CD8-positive, alpha-beta memory T cell (primary cell): ENCODE results near the gene NR6A1. TPM values are rescaled to one million over a fixed set of nuclear protein-coding genes. Genes with fewer than 3 reads are reported as not detected.

Source experiments
- CTCF ChIA-PET: fragments of 350-600 bp; sonication (Branson Sonifier 250); formaldehyde crosslinking; loops from one replicate; lab custom pipeline; 2021; ENCODE audit warnings: antibody characterized with exemption; lab: Charles Lee
- POLR2A ChIA-PET: fragments of 350-600 bp; sonication (Branson Sonifier 250); formaldehyde crosslinking; loops from one replicate; lab custom pipeline; 2021; ENCODE audit warnings: antibody characterized with exemption; lab: Charles Lee
- DNase-seq, 5 donors: peaks; one replicate each; pipeline versions ENCODE4 v3.0.0 to v3.0.0-alpha.2; 2020 to 2022; ENCODE audit warnings: mixed read lengths in 1 of 5
- H3K27ac ChIP-seq: one replicate; pipeline ENCODE4 v1.7.0; 2013; ENCODE audit warnings: low read depth, mild to moderate bottlenecking, low read length, moderate library complexity
- H3K27me3 ChIP-seq: 2 replicates; pipeline ENCODE4 v1.7.0; 2013; ENCODE audit warnings: low read length, mild to moderate bottlenecking; ENCODE audit not compliant: insufficient read depth, poor library complexity, severe bottlenecking
- H3K36me3 ChIP-seq: 2 replicates; pipeline ENCODE4 v1.7.0; 2013; ENCODE audit warnings: mild to moderate bottlenecking, low read length, moderate library complexity; ENCODE audit not compliant: insufficient read depth
- H3K4me1 ChIP-seq: 2 replicates; pipeline ENCODE4 v1.7.0; 2013; ENCODE audit warnings: mild to moderate bottlenecking, low read length, moderate library complexity; ENCODE audit not compliant: insufficient read depth
- H3K4me3 ChIP-seq: 2 replicates; pipeline ENCODE4 v1.7.0; 2013; ENCODE audit warnings: mild to moderate bottlenecking, low read length
- H3K9me3 ChIP-seq: 2 replicates; pipeline ENCODE4 v1.7.0; 2013; ENCODE audit warnings: mild to moderate bottlenecking, low read length
- H3K27ac Mint-ChIP-seq, 8 donors: one replicate each; pipeline ENCODE4 v1.8.0; 2020 to 2021; ENCODE audit warnings: mixed read lengths in 8 of 8, mild to moderate bottlenecking in 6 of 8, inconsistent platforms in 3 of 8, moderate library complexity in 3 of 8
- H3K27me3 Mint-ChIP-seq, 2 donors: one replicate each; pipeline ENCODE4 v1.8.0; 2020 to 2021; ENCODE audit warnings: mixed read lengths in 2 of 2, mild to moderate bottlenecking in 1 of 2, moderate library complexity in 1 of 2
- H3K36me3 Mint-ChIP-seq, 3 donors: one replicate each; pipeline ENCODE4 v1.8.0; 2020 to 2021; ENCODE audit warnings: mixed read lengths in 3 of 3, inconsistent platforms in 1 of 3, mild to moderate bottlenecking in 1 of 3
- H3K4me1 Mint-ChIP-seq, 3 donors: one replicate each; pipeline ENCODE4 v1.8.0; 2020 to 2021; ENCODE audit warnings: mixed read lengths in 3 of 3, inconsistent platforms in 1 of 3, mild to moderate bottlenecking in 1 of 3
- H3K4me3 Mint-ChIP-seq, 7 donors: one replicate each; pipeline ENCODE4 v1.8.0; 2020 to 2021; ENCODE audit warnings: mixed read lengths in 7 of 7, mild to moderate bottlenecking in 6 of 7, moderate library complexity in 4 of 7, inconsistent platforms in 2 of 7
- H3K9me3 Mint-ChIP-seq, 5 donors: one replicate each; pipeline ENCODE4 v1.8.0; 2020 to 2022; ENCODE audit warnings: mixed read lengths in 5 of 5, mild to moderate bottlenecking in 3 of 5, moderate library complexity in 2 of 5, inconsistent platforms in 1 of 5
- polyA plus RNA-seq: library from polyadenylated mRNA; unstranded; fragments of 300-500 nt; fragmentation: Illumina TruSeq; gene quantifications from one replicate; pipeline ENCODE4 v1.2.3, GENCODE V29; 2021
- total RNA-seq, 2 experiments: library from RNA; stranded (reverse); gene quantifications; one replicate each; pipeline ENCODE4 v1.2.3, GENCODE V29; 2021

The NR6A1 gene
- total and polyA plus RNA-seq, 3 experiments from 2014 or later, result 2.4 to 3.0 TPM; not detected in 1

GRCh38 chr9:124783830-124784229 is 12.7 kb upstream of the NR6A1 start:
- no peaks in the 10 kb centered on the region for H3K36me3 ChIP-seq
- peak overlapping the region in 1 of 8 donors; percentile 0 for H3K27ac Mint-ChIP-seq
- no peaks in the 10 kb centered on the region for H3K36me3 Mint-ChIP-seq
- H3K4me3 ChIP-seq, result no peak overlapping the region
- no peaks in the 10 kb centered on the region for H3K9me3 ChIP-seq
- CTCF ChIA-PET, result no interaction called here
- DNase-seq, result no peak
- no peaks in the 10 kb centered on the region for H3K27me3 ChIP-seq
- H3K4me1 Mint-ChIP-seq, result no peaks in the 10 kb centered on the region
- POLR2A ChIA-PET, result no interaction called here
- no peaks in the 10 kb centered on the region for H3K27me3 Mint-ChIP-seq
- no peak overlapping the region for H3K27ac ChIP-seq
- H3K9me3 Mint-ChIP-seq, result no peaks in the 10 kb centered on the region
- no peaks in the 10 kb centered on the region for H3K4me1 ChIP-seq
- H3K4me3 Mint-ChIP-seq, result no peak overlapping the region

DNA sequence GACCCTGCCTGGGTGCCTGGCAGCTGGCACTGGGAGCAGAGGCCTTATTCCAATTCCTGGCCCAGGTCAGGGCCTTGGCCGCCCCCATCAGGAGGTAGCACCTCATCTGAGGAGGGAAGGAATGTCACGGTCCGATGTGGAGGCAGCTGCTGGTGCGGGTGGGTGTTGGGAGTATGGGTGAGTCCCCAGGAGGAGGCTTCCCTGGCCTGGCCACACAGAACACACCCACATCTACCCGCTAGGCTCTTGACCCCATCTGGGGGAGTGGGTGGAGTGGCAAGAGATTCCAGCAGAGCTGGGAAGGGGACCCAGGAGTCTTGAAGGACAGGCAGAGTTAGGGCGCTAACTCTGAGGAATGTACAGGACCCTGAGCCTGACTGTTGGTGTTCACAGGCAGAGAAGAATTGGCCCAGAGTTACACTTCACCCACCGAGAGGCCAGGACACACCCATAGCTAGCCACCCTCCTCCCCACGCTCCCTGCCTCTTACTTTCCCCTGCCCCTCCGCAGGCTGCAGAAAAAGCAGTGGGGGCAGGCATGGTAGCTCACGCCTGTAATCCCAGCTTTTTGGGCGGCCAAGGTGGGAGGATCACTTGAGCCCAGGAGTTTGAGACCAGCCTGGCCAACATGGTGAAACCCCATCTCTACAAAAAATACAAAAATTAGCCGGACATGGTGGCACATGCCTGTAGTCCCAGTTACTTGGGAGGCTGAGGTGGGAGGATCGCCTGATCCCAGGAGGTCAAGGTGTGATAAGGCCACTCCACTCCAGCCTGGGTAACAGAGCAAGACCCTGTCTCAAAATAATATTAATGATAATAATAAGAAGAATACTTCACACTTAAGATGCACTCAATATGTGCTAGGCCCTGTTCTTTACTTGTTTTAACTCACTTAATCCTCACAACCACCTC is 11.8 kb upstream of the NR6A1 start:
- Mint-ChIP-seq H3K9me3 (no peaks in the 10 kb centered on the region), H3K27me3 (no peaks in the 10 kb centered on the region), H3K4me3 (no peak overlapping the region), H3K4me1 (no peaks in the 10 kb centered on the region), H3K36me3 (no peaks in the 10 kb centered on the region), H3K27ac (no peak overlapping the region)
- H3K4me1 ChIP-seq, result no peaks in the 10 kb centered on the region
- CTCF ChIA-PET, result no interaction called here
- no peaks in the 10 kb centered on the region for H3K27me3 ChIP-seq
- POLR2A ChIA-PET, result no interaction called here
- no peaks in the 10 kb centered on the region for H3K36me3 ChIP-seq
- DNase-seq, result no peak
- no peak overlapping the region for H3K4me3 ChIP-seq
- no peaks in the 10 kb centered on the region for H3K9me3 ChIP-seq
- H3K27ac ChIP-seq, result no peak overlapping the region

DNA sequence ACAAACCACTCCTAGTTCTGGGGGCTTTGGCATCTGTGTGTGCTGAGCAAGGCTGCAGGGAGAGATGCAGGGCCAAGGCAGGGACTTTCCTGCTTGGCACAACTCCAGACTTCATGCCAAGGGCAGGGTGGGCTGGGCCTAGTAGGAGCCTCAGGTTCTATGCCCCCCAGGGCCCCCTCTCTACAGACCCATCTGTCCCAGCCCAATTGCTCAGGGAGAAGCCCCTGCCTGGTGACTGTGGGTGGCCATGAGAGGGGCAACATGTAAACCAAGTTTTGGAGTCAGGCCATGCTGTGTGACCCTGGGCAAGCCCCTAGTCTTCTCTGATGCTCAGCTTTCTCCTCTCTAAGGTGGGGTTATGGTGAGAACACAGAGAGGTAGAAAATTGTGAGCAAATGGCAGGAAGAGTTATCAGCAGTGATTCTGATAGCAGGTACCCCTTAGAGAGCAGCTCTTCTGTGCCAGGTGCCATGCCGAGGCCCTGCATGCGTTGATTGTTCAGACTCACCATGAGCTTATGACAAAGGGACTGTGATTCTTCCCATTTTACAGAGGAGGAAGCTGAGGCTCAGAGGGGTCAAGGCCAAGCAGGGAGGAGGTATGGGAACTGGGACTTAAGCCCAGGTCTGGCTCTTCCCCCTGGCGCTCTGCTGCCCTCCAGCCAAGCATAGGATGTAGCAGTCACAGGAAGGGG is 11.0 kb upstream of the NR6A1 start:
- Mint-ChIP-seq H3K36me3 (no peaks in the 10 kb centered on the region), H3K4me3 (no peak overlapping the region), H3K9me3 (no peaks in the 10 kb centered on the region), H3K27ac (peak overlapping the region in 2 of 8 donors; percentile 63 to 75), H3K4me1 (peaks cover 0 to 4% (median 0%) of the 10 kb centered on the region in 3 donors), H3K27me3 (no peaks in the 10 kb centered on the region)
- Histone ChIP-seq H3K4me3 (no peak overlapping the region), H3K9me3 (no peaks in the 10 kb centered on the region), H3K36me3 (no peaks in the 10 kb centered on the region), H3K4me1 (no peaks in the 10 kb centered on the region), H3K27ac (no peak overlapping the region), H3K27me3 (no peaks in the 10 kb centered on the region)
- POLR2A ChIA-PET, result no interaction called here
- DNase-seq, result no peak
- CTCF ChIA-PET, result no interaction called here

GRCh38 chr9:124780757-124781151 is 9.6 kb upstream of the NR6A1 start:
- ChIA-PET POLR2A (no interaction called here), CTCF (no interaction called here)
- H3K27ac ChIP-seq, result no peak overlapping the region
- no peaks in the 10 kb centered on the region for H3K36me3 Mint-ChIP-seq
- no peak for DNase-seq
- H3K4me1 ChIP-seq, result peaks cover 7% of the 10 kb centered on the region
- no peaks in the 10 kb centered on the region for H3K9me3 ChIP-seq
- peaks cover 10% of the 10 kb centered on the region for H3K27me3 ChIP-seq
- H3K4me1 Mint-ChIP-seq, result peaks cover 6 to 15% (median 10%) of the 10 kb centered on the region in 3 donors
- no peak overlapping the region for H3K27ac Mint-ChIP-seq
- no peaks in the 10 kb centered on the region for H3K9me3 Mint-ChIP-seq
- peaks cover 9% of the 10 kb centered on the region in 2 donors for H3K27me3 Mint-ChIP-seq
- no peaks in the 10 kb centered on the region for H3K36me3 ChIP-seq
- H3K4me3 ChIP-seq, result no peak overlapping the region
- no peak overlapping the region for H3K4me3 Mint-ChIP-seq

GRCh38 chr9:124780060-124780756 is 9.1 kb upstream of the NR6A1 start:
- H3K27me3 ChIP-seq, result peaks cover 16% of the 10 kb centered on the region
- Mint-ChIP-seq H3K4me3 (no peak overlapping the region), H3K4me1 (peaks cover 7 to 17% (median 12%) of the 10 kb centered on the region in 3 donors), H3K36me3 (no peaks in the 10 kb centered on the region), H3K27ac (no peak overlapping the region), H3K27me3 (peaks cover 11 to 12% of the 10 kb centered on the region in 2 donors), H3K9me3 (no peaks in the 10 kb centered on the region)
- DNase-seq, result no peak
- no peaks in the 10 kb centered on the region for H3K36me3 ChIP-seq
- H3K4me1 ChIP-seq, result peaks cover 7% of the 10 kb centered on the region
- ChIA-PET CTCF (interaction anchor here (1.3 to 1.7 kb wide), 3 partner anchors 11 to 81 kb away, joined by 4 to 14 read pairs (median 4); partner anchors contain the start of genes RPL35 and WDR38), POLR2A (no interaction called here)
- H3K4me3 ChIP-seq, result no peak overlapping the region
- H3K27ac ChIP-seq, result no peak overlapping the region
- H3K9me3 ChIP-seq, result no peaks in the 10 kb centered on the region

DNA sequence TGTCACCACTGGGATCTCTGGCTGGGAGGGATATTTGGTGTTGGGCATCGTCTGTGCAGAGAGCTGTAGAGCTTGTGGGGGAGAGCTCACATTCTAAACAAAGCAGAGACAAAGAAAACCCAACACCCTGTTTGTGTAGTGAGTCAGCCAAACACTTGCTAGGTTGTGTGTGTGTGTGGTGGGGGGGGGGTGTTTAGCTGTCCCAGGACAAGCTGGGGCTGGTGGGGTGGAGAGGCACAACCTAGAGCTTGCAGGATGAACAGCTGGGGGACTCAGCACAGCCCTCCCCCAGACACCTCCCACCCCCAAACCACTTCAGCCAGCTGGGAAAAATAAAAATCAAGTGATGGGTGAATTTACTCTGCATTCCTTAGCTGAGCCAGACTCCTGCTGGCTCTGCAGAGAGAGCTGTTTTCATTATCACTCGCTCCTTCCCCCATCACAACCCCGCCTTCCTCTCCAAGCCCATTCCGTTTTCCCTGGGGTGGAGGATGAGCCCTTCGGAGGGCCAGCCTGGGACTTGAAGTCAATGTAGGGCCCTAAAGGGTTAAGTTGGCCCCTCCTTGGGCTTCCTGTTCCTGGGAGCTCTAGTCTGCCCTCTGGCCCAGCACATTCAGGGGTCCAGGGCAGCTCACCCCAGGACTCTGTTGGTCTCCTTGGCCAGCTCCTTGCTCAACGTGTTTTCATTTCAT is 8.4 kb upstream of the NR6A1 start:
- Histone ChIP-seq H3K9me3 (no peaks in the 10 kb centered on the region), H3K4me1 (peaks cover 7% of the 10 kb centered on the region), H3K27ac (no peak overlapping the region), H3K4me3 (no peak overlapping the region), H3K27me3 (peaks cover 19% of the 10 kb centered on the region), H3K36me3 (no peaks in the 10 kb centered on the region)
- H3K4me3 Mint-ChIP-seq, result no peak overlapping the region
- H3K9me3 Mint-ChIP-seq, result no peaks in the 10 kb centered on the region
- ChIA-PET CTCF (interaction anchor here (0.8 to 1.7 kb wide), 4 partner anchors 11 to 82 kb away, joined by 3 to 14 read pairs (median 4); partner anchors contain the start of genes RPL35 and WDR38), POLR2A (no interaction called here)
- no peak for DNase-seq
- no peaks in the 10 kb centered on the region for H3K36me3 Mint-ChIP-seq
- peaks cover 14 to 16% of the 10 kb centered on the region in 2 donors for H3K27me3 Mint-ChIP-seq
- peak overlapping the region in 1 of 8 donors; percentile 38 for H3K27ac Mint-ChIP-seq
- H3K4me1 Mint-ChIP-seq, result peaks cover 7 to 18% (median 12%) of the 10 kb centered on the region in 3 donors

DNA sequence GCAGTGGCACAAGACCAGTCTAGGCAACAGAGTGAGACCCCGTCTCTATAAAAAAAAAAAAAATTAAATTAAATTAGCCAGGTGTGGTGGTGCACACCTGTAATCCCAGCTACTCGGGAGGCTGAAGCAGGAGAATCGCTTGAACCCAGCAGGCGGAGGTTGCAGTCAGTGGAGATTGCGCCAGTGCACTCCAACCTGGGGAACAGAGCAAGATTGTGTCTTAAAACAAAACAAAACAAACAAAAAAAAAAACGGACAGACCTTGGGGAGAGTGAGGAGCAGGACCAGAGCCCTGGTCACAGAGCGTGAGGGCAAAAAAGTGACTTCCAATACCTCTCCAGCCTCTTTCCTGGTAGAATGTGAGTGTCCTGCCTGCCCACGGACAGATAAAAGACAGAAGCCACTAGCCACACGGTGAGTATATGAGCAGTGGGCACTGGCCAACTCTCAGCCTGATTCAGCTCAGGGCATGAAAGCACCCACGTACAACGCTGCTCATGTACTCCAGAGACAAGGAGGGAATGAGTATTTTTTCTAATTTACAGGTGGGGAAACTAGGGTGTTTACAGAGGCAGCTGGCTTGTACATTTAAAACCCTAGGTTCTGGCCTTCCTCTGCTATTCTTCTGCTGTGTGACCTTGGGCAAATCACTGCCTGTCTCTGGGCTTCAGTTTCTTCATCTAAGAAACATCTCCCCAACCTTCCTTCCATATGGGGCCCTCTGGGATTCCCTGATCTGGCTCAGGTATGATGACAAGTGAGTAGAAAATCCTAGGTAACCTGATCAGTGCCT is 7.7 kb upstream of the NR6A1 start:
- no peak for DNase-seq

More for the DNA sequence above, 7.7 kb upstream of the NR6A1 start:
- no peak overlapping the region for H3K4me3 ChIP-seq
- CTCF ChIA-PET, result interaction anchor here (0.8 to 1.7 kb wide), 4 partner anchors 10 to 83 kb away, joined by 3 to 14 read pairs (median 4); partner anchors contain the start of genes RPL35 and WDR38
- peak overlapping the region in 1 of 7 donors; percentile 41 for H3K4me3 Mint-ChIP-seq
- H3K27me3 Mint-ChIP-seq, result peaks cover 21 to 22% of the 10 kb centered on the region in 2 donors
- H3K36me3 Mint-ChIP-seq, result no peaks in the 10 kb centered on the region
- peak overlapping the region in 1 of 8 donors; percentile 38 for H3K27ac Mint-ChIP-seq
- no peaks in the 10 kb centered on the region for H3K9me3 Mint-ChIP-seq
- POLR2A ChIA-PET, result no interaction called here
- no peaks in the 10 kb centered on the region for H3K36me3 ChIP-seq
- no peaks in the 10 kb centered on the region for H3K9me3 ChIP-seq
- peaks cover 25% of the 10 kb centered on the region for H3K27me3 ChIP-seq
- H3K4me1 ChIP-seq, result peaks cover 7% of the 10 kb centered on the region
- H3K27ac ChIP-seq, result no peak overlapping the region
- H3K4me1 Mint-ChIP-seq, result peaks cover 11 to 24% (median 12%) of the 10 kb centered on the region in 3 donors
